C4-2B (cell line): Measurements from ENCODE around the gene RHBDF2.
"Not testable (repeated sequence)": the region's sequence is repeated elsewhere in the genome, so short reads cannot be mapped to it uniquely, and the experiment has no call there.

Experiments
- H3K27ac ChIP-seq: fragments of 450-650 bp; 2 replicates; pipeline ENCODE4 v1.5.1; 2017
- ZFX ChIP-seq: fragments of 450-650 bp; IDR thresholded peaks from 2 replicates; pipeline ENCODE4 v1.6.1; 2017
- TF ChIP-seq, protein P1 (sequence below): fragments of 450-650 bp; conservative IDR thresholded peaks from 2 replicates; pipeline ENCODE4 v1.5.1; 2017; ENCODE audit warnings: mild to moderate bottlenecking

Gene RHBDF2

DNA sequence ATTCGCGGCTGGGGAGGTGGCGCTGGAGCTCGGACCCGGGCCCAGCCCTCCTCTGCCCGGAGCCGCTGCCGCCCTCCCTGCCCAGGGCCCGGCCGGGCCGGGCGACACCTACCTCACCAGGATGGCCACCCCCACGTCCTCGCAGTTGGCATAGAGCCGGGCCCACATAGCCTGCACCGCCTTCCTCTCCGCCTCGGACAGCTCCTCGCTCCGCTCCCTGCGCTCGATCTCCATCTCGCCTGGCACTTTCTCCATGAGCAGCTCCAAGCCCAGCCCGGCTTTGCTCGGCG is 36.0 kb upstream of the RHBDF2 start:
- no peak overlapping the region for H3K27ac ChIP-seq
- TF ChIP-seq, protein P1, sequence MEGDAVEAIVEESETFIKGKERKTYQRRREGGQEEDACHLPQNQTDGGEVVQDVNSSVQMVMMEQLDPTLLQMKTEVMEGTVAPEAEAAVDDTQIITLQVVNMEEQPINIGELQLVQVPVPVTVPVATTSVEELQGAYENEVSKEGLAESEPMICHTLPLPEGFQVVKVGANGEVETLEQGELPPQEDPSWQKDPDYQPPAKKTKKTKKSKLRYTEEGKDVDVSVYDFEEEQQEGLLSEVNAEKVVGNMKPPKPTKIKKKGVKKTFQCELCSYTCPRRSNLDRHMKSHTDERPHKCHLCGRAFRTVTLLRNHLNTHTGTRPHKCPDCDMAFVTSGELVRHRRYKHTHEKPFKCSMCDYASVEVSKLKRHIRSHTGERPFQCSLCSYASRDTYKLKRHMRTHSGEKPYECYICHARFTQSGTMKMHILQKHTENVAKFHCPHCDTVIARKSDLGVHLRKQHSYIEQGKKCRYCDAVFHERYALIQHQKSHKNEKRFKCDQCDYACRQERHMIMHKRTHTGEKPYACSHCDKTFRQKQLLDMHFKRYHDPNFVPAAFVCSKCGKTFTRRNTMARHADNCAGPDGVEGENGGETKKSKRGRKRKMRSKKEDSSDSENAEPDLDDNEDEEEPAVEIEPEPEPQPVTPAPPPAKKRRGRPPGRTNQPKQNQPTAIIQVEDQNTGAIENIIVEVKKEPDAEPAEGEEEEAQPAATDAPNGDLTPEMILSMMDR: no peak
- no peak for TF ChIP-seq ZFX

DNA sequence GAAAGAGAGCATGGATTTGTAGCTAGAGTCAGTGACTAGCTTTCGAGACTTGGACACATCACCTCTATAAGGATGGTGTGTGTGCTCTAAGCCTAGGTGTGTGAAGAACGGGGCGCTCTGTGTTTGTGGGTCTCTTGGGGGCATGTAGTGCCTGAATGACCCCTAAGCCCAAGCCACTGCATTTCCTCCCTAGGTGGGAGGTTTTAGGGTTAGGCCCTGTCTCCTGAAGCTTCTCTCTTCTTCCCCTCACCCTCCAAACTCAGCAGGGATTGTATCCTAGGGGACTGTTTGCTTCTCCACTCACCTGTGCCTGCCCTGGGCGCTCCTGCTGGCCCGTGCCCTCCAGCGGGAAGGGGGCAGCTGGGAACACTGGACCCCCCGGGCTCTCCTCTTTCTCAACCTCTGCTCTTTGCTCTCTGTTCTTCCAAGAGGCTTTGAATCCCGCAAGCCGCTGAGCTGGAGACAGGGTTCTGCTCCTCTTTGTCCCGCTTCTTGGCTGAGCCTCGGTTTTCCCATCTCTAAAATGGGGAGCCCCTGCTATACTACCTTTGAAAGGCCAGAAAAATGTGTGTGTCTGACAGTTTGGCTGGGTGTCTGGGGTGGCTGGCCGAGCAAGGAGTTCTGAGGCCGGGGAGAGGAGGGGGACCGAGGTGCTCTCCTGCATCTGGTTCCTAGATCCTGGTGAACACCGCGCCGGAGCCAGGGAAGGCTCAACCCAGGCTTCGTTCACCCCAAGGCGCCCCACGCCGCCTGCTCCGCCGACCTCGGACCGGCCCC is 35.5 kb upstream of the RHBDF2 start:
- no peak for TF ChIP-seq ZFX
- TF ChIP-seq, protein P1: no peak

DNA sequence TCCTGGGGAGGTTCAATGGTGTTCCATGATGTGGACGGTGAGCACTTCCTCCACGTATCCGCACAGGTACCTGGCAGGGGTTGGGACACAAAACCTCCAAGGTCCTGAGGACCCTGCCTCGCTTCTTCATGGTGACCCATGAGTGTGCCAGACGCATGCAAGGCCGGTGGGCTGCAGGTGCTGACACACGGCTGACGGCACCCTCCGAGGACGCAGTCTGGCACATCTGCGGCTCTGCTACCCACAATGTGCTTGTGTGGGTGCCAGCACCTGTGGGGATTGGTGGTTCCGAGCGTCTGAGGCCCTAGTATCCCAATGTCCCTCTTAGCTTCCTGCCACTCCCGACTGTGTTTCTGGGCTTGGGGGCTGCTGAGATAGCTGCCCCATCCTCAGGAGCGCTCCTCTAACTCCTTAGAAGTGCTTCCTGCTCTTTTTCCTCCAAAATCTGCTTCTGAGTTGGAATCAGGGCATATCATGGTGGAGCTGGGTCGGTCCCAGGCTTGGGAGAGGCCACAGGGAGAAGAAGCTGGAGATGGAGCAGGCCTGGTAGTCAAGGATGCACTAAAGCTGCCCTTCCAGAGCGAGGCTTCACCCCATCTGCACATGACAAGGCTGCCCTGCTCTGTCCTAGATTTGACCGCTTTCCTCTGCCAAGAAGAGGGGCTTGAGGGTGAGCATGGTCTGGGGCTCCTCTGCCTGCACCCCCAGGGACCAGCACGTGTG is 34.7 kb upstream of the RHBDF2 start:
- H3K27ac ChIP-seq: no peak overlapping the region
- TF ChIP-seq, protein P1: no peak

More for the DNA sequence above, 35.5 kb upstream of the RHBDF2 start:
- H3K27ac ChIP-seq: no peak overlapping the region

DNA sequence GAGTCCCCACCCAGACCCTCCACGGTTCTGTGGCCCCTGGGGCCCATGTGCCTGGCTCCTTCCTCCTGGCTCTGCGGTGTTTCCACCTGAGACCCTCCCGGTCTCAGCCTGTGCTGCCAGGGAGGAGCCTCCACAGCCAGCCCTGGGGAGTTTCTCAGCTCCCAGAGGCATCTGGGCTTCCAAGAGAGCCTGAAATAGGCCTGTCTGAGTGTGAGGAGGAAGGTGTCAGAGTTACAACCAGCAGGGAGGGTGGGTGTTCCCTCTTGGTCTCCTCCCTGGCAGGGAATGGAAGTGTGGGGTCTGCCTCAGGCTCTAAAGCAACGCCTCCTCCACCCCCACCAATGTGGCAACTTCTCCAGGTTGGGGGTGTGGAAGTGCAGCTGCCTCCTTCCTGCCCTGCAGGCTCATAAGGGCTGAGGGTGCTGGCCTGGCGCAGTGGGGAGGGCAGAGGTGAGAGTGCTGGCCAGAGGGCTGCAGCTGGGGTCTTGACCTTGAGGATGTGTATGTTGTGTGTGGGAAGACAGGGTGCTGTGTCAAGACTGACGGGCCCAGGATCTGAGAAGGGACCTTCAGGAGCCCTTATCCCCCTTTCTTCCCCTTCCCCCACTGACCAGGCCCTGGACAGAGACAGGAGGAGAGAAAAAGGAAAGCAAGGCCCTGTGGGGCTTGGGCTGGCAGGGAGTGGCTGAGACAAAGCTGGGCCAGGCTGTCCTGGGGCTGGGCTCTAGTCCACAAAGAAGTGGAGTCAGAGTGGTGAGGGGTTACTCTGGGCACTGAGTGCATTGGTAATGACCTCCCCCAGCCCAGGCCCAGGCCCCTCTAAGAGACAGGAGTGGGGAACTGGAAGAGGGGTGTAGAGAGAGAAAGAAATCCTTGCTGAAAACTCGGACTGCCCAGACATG is 33.9 kb upstream of the RHBDF2 start:
- TF ChIP-seq, protein P1: no peak
- H3K27ac ChIP-seq: no peak overlapping the region

DNA sequence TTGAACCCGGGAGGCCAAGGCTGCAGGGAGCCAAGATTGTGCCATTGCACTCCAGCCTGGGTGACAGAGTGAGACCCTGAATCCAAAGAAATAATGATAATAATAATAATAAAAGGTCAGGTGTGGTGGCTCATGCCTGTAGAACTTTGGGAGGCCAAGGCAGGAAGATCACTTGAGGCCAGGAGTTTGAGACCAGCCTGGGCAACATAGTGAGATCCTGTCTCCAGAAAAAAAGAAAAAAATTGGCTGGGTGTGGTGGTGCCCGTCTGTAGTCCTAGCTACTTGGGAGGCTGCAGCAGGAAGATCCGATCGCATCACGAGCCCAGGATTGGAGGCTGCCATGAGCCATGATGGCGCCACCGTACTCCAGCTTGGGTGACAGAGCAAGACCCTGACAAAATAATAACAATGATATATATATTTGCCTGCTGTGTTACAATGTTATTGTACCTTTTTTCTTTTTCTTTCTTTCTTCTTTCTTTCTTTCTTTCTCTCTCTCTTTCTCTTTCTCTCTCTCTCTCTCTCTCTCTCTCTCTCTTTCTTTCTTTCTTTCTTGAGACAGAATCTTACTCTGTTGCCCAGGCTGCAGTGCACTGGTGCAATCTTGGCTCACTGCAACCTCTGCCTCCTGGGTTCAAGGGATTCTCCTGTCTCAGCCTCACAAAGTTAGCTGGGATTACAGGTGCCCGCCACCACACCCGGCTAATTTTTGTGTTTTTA is 32.6 kb upstream of the RHBDF2 start:
- H3K27ac ChIP-seq: not testable (repeated sequence)

DNA sequence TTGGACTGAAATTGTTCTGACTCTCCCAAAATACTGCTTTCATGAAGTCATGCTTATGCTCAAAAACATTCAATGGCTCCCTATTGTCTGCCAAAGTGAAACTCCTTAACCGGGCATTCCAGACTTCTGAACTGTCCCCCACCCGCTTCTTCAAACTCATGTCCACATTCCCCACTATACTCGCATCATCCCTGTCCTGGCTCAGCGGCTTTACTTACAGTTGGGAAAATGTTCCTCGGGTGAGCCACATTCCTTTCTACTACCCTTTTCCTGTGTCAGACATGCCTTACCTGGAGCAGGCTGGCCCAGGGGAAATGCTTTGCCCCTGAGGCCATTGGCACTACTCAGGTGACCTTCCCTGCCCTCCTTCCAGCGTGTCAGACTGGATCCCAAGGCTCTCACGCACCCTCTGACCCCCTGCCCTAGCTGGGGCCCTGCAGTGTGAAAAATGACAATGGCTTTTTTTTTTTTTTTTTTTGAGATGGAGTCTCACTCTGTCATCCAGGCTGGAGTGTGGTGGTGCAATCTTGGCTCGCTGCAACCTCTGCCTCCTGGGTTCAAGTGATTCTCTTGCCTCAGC is 30.9 kb upstream of the RHBDF2 start:
- H3K27ac ChIP-seq: no peak overlapping the region

More for the DNA sequence above, 30.9 kb upstream of the RHBDF2 start:
- TF ChIP-seq, protein P1: no peak
- no peak for TF ChIP-seq ZFX
